ENCODE data around the gene VAPA.
"Not testable (repeated sequence)": the region's sequence is repeated elsewhere in the genome, so short reads cannot be mapped to it uniquely, and the experiment has no call there.

VAPA gene

DNA sequence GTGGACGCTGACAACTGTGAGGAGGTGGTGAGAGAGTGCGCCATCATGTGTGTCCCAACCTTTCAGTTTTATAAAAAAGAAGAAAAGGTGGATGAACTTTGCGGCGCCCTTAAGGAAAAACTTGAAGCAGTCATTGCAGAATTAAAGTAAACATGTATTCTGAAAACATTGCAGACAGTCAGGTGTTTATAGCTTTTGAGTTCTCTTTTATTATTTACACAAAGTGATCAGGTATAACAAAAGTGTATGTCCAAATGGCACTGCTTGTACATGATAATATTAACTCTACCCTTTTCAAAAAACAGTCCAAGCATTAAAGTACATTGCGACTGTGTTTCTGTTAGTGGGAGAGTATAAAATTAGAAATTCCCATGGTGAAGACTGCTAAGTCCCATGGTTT, 25.8 kb upstream of the VAPA start:
- DNase-seq = no peak

DNA sequence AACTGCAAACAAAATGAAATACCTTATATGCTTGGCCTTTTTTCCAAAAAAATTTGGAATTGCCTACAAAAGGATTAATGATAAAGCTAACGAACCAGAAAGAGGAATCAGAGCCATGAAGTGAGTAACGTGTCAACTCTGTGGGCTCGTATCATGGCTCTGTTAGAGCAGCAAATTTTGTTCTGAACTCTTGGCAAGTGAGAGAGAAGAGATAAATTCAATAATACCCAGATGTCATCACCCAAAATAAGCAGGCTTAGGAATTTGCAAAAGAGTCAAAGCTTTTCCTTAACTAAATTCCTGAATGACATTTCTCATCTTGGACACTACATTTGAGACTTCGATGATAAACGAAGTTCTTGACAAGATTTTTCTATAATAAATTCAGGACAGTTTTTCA, 23.6 kb upstream of the VAPA start:
- no peak for DNase-seq

DNA sequence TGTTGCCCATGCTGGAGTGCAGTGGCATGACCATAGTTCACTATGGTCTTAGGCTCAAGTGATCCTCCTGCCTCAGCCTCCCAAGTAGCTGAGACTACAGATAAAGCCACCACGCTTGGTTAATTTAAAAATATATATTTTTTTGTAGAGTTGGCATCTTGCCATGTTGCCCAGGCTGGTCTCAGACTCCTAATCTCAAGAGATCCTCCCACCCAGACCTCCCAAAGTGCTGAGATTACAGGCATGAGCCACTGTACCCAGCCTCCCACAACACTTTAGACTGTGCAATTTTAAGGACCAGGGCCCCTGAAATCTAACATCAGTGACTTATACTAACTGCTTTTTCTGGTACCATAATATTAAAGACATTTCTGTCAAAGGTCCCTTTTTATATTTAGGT, 22.9 kb upstream of the VAPA start:
- DNase-seq = no peak

DNA sequence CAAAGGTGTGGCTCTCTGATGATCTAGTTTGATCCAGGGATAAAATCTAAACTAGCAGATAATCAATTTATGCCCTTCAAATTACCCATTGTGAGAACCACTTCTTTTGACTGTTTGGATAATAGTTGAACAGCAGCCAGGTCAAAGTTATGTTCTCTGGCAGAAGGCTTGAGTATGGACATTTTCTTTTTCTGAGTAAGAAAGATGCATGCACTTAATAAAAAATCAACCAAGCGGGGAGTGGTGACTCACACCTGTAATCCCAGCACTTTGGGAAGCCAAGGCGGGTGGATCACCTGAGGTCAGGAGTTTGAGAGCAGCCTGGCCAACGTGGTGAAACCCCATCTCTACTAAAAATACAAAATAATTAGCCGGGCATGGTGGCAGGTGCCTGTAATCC, 22.3 kb upstream of the VAPA start:
- not testable (repeated sequence) for DNase-seq

DNA sequence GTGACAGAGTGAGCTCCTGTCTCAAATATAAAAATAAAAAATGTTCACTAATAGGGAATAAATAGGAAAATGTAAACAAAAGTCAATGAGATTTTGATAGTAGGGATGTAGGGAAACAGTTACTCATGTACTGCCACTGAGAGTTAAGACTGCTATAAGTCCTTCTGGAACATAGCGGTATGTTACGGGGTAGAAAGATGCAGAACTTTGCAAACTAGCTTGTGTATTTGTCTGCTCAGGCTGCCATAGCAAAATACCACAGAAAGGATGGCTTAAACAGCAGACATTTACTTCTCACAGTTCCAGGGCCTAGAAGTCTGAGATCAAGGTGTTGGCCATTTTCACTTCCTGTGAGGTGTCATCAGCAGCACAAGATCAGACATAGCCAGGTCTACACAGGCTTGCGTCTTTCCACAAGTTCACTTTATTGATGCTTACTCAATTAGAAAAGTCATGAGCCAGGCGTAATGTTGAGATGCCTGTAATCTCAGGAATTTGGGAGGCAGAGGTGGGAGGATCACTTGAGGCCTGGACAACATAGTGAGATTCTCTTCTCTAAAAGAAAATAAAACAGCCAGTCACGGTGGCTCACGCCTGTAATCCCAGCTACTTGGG, 19.3 kb upstream of the VAPA start:
- no peak for DNase-seq

DNA sequence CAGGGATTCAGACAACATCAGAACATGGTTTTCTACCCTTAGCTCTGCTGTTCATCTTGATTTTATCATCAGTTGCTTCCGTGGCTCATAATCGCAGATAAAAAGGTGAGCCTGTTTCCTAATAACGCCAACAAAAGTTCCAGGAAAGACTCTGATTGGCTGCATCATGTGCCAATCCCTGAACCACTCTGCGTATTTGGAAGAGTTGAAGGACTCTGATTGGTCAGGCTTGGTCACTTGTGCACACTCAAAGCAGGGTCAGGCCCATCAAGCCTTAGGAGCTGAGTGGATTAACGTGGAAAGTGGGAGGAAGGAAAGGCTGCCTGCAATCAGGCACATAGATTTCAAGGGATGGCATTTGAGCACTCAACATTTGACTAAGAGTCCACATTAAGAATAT, 16.7 kb upstream of the VAPA start:
- DNase-seq = no peak

DNA sequence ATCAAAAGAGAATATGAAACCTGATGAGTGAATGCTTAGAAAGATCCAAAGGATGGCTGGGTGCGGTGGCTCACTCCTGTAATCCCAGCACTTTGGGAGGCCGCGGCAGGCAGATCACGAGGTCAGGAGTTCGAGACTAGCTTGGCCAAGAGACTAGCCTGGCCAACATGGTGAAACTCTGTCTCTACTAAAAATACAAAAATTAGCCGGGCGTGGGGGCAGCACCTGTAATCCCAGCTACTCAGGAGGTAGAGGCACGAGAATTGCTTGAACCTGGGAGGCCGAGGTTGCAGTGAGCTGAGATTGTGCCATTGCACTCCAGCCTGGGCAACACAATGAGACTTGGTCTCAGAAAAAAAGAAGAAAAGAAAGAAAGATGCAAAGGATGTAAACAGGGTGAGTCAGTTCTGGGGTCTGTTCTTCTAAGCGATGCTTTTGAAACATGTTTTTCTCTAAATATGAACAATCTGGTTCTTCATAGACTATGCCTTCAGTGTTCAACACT, 16.0 kb upstream of the VAPA start:
- DNase-seq = not testable (repeated sequence)

DNA sequence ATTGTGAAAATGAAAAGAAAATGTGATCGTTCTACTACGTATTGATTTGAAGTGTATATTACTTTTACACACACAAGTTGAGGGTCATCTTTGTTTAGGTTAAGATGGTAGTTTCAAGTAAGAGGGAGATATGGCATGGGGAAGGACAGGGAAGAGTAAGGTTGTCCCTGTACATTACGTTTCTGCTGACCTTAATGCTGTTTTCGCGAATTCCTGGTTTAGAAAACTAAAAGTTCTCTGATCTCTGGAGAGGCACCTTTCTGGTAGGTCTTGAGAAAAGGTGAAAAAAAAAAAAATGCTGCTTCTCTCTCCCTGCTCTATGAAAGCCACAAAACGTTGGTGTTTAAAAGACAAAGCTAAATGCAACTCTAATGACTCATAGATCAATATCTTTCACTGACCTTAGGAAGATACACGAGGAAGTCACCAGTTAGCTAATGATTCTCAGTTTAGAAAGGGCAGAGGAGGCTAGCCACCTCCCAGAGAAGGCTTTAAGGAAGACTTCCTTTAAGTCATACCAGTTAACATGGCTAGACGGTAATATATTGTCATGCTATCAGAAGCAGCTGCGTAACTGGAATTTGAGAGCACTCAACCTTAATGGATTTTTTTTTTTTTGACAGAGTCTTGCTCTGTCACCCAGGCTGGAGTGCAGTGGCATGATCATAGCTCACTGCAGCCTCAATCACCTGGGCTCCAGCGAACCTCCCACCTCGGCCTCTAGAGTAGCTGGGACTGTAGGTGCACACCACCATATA, 14.8 kb upstream of the VAPA start:
- DNase-seq = peak; percentile 71

DNA sequence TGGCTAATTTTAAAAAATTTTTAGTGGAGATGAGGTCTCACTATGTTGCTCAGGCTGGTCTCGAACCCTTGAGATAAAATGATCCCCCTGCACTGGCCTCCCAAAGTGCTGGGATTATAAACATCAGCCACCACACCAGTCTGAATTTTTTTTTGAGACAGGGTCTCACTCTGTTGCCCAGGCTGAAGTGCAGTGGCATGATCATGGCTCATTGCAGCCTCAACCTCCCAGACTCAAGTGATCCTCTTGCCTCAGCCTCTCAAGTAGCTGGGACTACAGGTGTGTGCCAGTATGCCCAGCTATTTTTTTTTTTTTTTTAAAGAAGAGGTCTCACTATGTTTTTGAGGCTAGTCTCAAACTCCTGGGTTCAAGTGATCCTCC, 14.3 kb upstream of the VAPA start:
- DNase-seq = not testable (repeated sequence)

DNA sequence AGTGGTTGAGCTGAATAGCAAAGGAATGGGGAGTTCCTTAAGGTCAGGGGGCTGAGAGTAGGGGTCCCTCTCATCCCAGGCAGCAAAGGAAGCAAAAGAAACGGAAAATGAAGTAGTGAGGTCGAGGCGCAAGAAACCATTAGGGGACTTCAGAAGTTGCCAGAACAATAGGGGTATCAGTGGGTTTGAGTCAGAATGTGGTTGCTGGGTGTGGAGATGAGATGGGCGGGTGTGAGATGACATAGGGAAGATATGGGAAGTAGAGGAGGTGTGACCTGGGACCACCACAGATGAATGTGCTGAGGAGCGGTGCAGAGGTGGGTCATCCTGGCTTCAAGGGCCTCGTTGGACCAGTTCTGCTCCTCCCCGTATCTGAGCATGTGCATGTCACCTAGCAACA, 13.1 kb upstream of the VAPA start:
- DNase-seq = no peak

DNA sequence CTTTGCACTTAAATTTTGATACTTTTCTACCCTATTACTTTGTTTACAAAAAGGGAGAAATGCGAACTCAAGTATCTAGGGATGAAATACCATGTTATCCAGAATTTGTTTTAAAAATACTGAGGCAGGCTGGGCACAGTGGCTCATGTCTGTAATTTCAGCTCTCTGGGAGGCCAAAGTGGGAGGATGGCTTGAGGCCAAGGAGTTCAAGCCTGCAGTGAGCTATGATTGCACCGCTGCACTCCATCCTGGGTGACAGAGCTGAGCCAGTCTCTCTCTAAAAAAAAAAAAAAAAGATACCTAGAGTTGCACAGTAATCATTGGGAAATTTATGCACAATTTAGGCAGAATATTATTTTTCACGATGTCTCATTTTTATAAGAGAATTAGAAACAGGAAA, 12.4 kb upstream of the VAPA start:
- DNase-seq = no peak

DNA sequence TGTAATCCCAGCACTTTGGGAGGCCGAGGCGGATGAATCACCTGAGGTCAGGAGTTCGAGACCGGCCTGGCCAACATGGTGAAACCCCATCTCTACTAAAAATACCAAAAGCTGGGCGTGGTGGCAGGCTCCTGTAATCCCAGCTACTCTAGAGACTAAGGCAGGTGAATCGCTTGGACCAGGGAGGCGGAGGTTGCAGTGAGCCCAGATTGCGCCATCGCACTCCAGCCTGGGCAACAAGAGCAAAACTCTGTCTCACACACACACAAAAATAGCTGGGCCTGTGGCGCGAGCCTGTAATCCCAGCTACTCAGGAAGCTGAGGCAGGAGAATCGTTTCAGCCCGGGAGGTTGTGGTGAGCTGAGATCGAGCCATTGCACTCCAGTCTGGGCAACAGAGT, 11.6 kb upstream of the VAPA start:
- DNase-seq = not testable (repeated sequence)

DNA sequence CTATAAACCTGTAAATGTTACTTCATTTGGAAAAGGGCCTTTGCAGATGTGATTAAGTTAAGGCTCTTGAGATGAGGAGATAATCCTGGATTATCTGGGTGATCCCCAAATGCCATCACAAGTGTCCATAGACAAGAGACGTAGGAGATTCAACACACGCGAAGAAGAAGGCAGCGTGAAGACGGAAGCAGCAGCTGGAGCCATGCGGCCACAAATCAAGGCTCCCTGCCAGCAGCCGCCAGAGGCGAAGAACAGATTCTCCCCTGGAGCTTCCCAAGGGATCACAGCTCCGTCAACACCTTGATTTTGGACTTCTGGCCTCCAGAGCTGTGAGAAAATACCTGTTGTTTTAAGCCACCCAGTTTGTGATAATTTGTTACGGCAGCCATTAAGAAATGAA, 11.0 kb upstream of the VAPA start:
- no peak for DNase-seq

DNA sequence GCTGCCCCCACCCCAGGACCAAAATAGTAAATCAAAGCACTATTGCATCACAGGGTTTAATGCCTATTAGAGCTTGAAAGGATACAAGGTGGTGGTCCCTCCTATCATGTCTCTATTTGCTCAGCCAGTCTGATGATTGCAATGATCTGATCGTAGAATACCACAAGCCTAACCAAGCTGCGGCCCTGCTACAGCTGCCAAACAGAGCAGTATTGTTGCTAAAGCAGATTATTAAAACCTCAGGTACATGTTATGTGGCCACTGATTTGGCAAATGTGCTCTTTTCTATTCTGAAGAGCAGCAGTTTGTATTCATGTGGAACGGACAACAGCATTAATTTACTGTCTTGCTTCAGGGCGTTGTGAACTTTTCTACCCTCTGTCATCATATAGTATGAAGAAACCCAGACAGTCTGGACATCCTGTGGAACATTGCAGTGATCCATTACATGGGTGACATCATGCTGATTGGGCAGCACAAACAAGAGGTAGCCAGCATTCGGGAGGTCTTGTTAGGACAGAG, 8.4 kb upstream of the VAPA start:
- no peak for DNase-seq

DNA sequence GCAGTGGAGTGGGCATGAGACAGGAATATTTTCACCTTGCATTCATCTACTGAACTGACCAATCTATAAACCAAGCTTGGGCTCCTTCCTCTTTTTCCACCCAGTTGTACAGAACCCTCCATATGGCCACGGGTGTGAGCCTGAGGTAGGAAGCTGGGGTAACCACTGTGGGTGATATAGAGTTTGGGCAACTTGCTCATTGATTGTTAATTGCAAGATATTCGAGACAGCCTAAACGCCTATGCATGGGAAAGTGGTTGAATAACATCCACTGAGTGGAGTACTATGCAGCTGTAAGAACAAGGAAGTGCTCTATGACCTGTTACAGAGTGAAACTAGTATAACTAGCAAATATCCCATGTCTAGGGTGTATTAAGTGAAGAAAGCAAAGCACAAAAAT, 7.3 kb upstream of the VAPA start:
- no peak for DNase-seq

DNA sequence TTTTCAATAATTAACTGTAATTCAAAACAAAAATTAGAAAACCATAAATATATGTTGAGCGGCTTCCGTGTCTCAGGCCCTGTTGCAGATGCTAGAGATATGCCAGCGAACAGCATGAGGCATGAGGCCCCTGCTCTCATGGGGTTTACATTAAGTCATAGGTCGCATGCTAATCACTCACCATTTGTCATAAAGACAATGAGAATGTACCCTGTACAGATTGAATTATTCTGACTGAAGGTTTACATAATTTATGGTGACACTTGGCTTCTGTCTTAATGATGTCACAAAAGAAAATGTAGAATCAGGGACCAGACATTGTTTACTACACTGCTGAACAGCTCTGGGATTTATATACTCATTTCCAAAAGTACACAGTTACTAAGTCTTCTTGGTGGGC, 5.9 kb upstream of the VAPA start:
- no peak for DNase-seq

DNA sequence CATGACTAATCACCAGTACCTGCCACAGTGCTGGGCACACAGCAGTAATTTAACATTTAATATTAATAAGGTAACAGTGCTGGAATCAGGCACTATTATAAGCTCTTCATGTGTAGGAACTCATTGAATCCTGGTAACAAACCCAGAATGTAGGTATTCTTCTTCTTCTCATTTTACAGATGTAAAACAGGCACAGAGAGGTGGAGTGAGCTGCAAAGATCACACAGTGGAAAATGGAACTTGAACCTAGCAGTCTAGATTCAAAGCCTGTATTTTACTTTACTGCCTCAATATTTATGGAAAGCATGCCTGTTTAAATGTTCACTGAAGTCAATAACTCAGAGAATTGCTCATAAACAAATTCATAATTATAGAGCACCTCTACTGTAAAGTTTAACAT, 3.7 kb upstream of the VAPA start:
- DNase-seq = no peak

DNA sequence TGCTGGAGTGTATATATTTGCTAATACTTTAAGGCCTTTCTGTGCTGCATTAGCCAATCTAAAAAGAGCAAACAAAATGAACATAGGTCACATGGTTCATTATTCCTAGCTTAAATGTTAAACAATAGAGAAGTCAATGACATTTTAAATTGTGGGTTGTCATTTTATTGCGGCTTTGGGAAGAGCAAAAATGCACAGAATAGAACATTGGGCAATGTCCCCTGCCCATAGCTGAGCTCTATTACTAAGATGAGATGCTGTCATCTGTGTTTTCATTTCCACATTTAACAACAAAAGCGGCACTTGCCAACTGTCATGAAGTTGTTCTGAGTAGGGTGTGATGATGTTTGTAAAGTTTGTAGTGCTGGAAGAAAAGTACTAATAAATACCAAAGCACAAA, 3.2 kb upstream of the VAPA start:
- DNase-seq = no peak

DNA sequence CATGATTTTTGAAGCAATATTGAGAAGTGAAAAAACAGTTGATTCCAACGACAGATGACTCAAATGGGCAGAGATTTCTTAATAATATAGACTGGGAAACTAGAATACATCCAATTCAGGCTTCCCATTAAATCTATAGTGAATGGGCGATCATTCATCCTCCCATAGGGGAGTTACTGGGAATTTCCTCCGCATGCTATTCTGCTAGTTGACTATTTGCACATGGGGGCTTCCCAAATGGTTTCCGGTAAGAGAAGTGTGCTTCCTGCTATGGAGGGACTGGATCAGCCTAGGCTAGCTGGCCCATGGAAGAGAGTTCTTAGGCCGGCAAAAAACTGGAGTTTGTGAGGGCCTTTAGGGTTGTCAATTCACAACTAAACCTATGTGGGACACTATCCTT, 2.6 kb upstream of the VAPA start:
- DNase-seq = no peak

DNA sequence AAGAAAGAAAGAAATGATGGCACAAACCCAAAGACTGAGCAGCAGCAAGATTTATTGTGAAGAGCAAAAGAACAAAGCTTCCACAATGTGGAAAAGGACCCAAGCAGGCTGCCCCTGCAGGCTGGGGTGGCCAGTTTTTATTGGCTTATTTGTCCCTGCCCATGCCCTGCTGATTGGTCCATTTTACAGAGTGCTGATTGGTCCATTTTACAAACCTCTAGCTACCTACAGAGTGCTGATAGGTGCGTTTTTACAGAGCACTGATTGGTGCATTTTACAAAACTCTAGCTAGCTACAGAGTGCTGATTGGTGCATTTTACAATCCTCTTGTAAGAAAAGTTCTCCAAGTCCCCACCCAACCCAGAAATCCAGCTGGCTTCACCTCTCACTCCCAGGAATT, 1.5 kb upstream of the VAPA start:
- peak; percentile 52 for DNase-seq

DNA sequence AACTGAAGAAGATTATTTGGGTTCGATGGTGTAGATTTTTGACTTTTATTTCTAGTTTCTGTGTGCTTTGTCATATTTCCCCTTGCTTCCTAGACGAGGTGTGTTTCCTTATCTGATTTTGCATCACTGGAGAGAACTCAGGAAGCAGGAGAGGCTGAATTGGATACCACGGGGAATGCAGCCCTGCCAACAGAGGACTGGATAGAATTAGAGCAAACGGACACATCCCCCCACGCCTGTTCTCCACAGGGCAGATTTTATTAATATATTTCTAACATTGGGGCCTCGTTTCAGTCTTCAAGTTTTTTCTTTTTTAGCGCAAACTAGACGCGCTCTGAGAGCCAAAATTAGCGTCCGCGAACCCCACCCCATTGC, 678 bp upstream of the VAPA start:
- peak; percentile 84 for DNase-seq

DNA sequence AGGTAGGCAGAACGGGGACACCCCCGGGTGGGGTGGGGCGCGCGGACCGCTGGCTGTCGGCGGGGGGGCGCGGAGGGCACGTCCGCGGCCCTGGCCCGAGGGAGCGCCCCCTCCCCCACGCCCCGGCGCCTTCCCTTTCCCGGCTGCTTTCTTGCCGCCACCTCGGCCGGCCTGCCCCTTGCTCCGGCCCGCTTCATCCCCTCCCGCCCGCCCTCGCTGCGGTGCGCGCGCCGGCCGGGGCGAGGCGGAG, 443 bp downstream of the VAPA start:
- no peak for DNase-seq

DNA sequence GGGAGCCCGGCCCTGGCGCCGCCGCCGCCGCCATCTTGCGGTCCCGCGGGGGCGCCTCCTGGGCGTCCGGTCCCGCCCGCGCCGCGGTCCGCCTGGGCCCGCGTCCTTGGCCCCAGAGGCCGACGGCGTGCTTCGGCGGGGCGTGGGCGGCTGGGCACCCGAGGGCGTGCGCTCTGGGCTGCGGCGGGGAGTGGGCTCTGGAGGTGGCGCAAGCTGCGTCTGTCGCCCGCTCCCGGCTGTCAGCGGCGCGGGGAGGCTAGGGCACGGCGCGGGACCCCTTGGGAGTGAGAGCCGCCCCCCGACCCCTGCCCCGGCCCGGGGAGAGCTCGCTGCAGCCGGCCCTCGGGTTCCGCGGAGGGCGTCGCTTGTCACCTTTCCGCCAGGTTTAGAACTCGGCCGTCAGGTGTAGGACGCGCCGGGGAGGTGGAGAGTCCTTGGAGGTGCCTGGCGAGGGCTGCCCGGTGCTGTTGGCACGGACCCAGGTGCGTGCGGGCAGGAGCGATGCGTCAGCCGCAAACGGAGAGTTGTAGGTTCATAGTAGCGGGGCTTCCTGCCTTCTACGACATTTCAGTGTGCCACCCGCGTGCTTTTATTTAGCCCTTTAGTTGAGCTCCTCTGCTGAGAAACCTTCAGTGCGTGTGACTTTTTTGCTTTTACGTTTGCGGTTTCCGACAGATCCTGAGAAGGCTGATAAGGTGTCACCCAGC, 921 bp downstream of the VAPA start:
- DNase-seq = peak; percentile 97

DNA sequence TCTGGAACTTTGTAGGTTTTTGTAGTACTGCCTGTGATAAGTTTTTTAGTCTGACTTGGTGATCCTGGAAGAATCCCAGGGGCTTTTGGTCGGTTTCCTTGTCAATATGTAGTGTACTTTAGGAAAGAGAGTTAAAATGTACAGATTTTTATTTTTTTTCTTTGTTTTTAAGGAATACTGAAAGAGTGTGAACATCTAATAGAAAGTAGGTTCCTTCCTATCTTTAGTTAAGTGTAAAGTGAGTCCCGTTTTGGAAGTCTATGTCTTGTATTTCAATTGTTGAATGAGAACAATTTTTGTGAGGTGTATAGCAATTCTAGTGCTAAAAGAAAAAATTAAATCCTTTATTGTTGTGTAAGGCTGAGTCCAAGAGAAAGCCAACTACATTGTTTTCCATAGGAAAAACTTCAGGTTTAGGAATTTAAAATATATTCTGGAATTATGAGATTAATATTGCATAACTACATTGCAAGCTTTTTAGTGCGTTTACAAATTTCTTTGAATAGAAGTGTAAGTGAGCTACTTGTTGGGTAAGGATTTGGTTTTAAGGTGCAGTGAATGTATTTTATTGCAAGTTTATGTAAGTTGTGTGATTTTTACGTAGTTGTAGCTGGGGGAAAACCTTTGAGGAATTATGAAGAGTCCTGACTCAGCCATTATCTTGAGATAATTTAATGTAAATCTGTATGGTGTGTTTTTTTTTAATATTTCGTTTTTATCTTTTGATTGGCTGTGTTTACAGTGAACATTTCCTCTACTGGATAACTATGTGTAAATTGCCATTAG, 1.7 kb downstream of the VAPA start:
- no peak for DNase-seq

Data from DMS53 (cell line).